ENCODE measurements around the gene HTR4.

DNA sequence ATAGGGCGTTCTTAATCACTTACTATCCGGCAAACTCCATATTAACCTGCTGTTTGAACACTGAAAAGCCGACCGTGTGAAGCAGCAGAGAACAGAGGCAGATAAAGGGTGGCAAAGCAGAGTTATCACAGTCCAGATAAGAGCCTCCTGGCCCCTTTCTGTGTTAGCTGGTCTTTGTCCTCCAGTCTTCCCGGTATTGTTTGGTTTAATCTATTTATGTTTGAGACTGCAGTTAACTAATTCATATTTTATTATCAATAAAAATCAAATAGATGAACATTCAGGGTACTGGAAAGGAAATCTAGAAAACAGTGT is 6.0 kb upstream of the HTR4 start:
- TF ChIP-seq POLR2AphosphoS5 (IDR thresholded peaks at IDR 0.05) (no peak), POLR2A (IDR thresholded peaks at IDR 0.05) (no peak)
- TF ChIP-seq, protein P1, sequence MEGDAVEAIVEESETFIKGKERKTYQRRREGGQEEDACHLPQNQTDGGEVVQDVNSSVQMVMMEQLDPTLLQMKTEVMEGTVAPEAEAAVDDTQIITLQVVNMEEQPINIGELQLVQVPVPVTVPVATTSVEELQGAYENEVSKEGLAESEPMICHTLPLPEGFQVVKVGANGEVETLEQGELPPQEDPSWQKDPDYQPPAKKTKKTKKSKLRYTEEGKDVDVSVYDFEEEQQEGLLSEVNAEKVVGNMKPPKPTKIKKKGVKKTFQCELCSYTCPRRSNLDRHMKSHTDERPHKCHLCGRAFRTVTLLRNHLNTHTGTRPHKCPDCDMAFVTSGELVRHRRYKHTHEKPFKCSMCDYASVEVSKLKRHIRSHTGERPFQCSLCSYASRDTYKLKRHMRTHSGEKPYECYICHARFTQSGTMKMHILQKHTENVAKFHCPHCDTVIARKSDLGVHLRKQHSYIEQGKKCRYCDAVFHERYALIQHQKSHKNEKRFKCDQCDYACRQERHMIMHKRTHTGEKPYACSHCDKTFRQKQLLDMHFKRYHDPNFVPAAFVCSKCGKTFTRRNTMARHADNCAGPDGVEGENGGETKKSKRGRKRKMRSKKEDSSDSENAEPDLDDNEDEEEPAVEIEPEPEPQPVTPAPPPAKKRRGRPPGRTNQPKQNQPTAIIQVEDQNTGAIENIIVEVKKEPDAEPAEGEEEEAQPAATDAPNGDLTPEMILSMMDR (IDR thresholded peaks at IDR 0.05): no peak
